Testis (tissue), 3 donors: Measurements from ENCODE around the gene TCAF1. TPM values are rescaled to one million over a fixed set of nuclear protein-coding genes. Genes with fewer than 3 reads are reported as not detected.

ENCODE experiments used
- DNase-seq: peaks from one replicate; pipeline ENCODE4 v3.0.0-alpha.2; 2019
- H3K27ac ChIP-seq, 2 donors: fragments of 200-600 bp; sonication (generic); one replicate each; pipeline ENCODE4 v1.5.1; 2019
- H3K27me3 ChIP-seq: fragments of 200-600 bp; sonication (generic); one replicate; pipeline ENCODE4 v1.5.1; 2019
- H3K36me3 ChIP-seq: fragments of 200-600 bp; sonication (generic); one replicate; pipeline ENCODE4 v1.5.1; 2017; ENCODE audit warnings: low read depth; ENCODE audit errors: missing control alignments
- H3K4me1 ChIP-seq: fragments of 200-600 bp; sonication (generic); one replicate; pipeline ENCODE4 v1.5.1; 2019
- H3K4me3 ChIP-seq, 2 donors: fragments of 200-600 bp; sonication (generic); one replicate each; pipeline ENCODE4 v1.5.1; 2017 to 2019
- H3K9me3 ChIP-seq: fragments of 200-600 bp; sonication (generic); one replicate; pipeline ENCODE4 v1.5.1; 2017
- CTCF ChIP-seq, 3 experiments: fragments of 450-650 bp in 2 of 3; fragments of 200-600 bp in 1 of 3; sonication (generic) in 1 of 3; IDR thresholded peaks; one replicate each; pipeline ENCODE4 v1.5.1; 2016 to 2019; ENCODE audit warnings: antibody characterized with exemption in 3 of 3, mild to moderate bottlenecking in 2 of 3, moderate library complexity in 1 of 3
- POLR2A ChIP-seq: fragments of 450-650 bp; IDR thresholded peaks from one replicate; pipeline ENCODE4 v1.6.1; 2017; ENCODE audit warnings: antibody characterized with exemption, mild to moderate bottlenecking, moderate library complexity
- WGBS, 2 donors: methylation state at CpG; one replicate each; pipeline ENCODE4 v1.1.5; 2018; 5-methylcytosine and 5-hydroxymethylcytosine counted together
- intact Hi-C: fragments of 100-400 bp; cut with DNase I; formaldehyde crosslinking; loops from one replicate; pipeline ENCODE4 v1.15.1; 2023; ENCODE audit warnings: low total_unique reads
- polyA plus RNA-seq: library from polyadenylated mRNA; stranded (reverse); fragments of 350-450 nt; fragmentation: Illumina TruSeq; extraction: RNeasy Lipid Tissue Mini Kit (QIAGEN cat#74804); gene quantifications from one replicate; pipeline ENCODE4 v1.2.3, GENCODE V29; 2014; ENCODE audit warnings: low read depth, low replicate concordance; ENCODE audit not compliant: insufficient read depth
- total RNA-seq, 2 donors: library from RNA; depleted of rRNA; stranded (reverse); fragments of >200 nt; gene quantifications; one replicate each; pipeline ENCODE4 v1.2.3, GENCODE V29; 2016

TCAF1 gene
- total and polyA plus RNA-seq, 3 donors from 2014 or later, result 6.2 to 28.7 (median 21.3) TPM

GRCh38 chr7:143929224-143929920 lies 27.4 kb upstream of the TCAF1 start:
- 98 to 100% methylated on average over 1 of the region's 1 CpG for WGBS, 2 donors
- no peak overlapping the region for H3K4me3 ChIP-seq
- intact Hi-C loops, result no loop called here
- no peak overlapping the region for H3K27ac ChIP-seq
- DNase-seq, result no peak
- no peaks in the 10 kb centered on the region for H3K9me3 ChIP-seq
- no peaks in the 10 kb centered on the region for H3K4me1 ChIP-seq
- H3K27me3 ChIP-seq, result no peaks in the 10 kb centered on the region
- H3K36me3 ChIP-seq, result no peaks in the 10 kb centered on the region
- TF ChIP-seq CTCF (IDR thresholded peaks at IDR 0.05) (no peak), POLR2A (no peak)

GRCh38 chr7:143924851-143925250 lies 22.9 kb upstream of the TCAF1 start:
- H3K4me3 ChIP-seq, result no peak overlapping the region
- no peaks in the 10 kb centered on the region for H3K27me3 ChIP-seq
- no peak overlapping the region for H3K27ac ChIP-seq
- TF ChIP-seq POLR2A (no peak), CTCF (IDR thresholded peaks at IDR 0.05) (no peak)
- intact Hi-C loops, result no loop called here
- WGBS, 2 donors, result 57 to 61% methylated on average over 1 of the region's 1 CpG
- no peaks in the 10 kb centered on the region for H3K4me1 ChIP-seq
- DNase-seq, result no peak
- H3K9me3 ChIP-seq, result no peaks in the 10 kb centered on the region
- H3K36me3 ChIP-seq, result no peaks in the 10 kb centered on the region

- H3K36me3 ChIP-seq, result no peaks in the 10 kb centered on the region
- no peaks in the 10 kb centered on the region for H3K27me3 ChIP-seq
- no peak overlapping the region for H3K27ac ChIP-seq
- intact Hi-C loops, result no loop called here
- no peaks in the 10 kb centered on the region for H3K4me1 ChIP-seq
- TF ChIP-seq POLR2A (no peak), CTCF (IDR thresholded peaks at IDR 0.05) (no peak)
- H3K9me3 ChIP-seq, result no peaks in the 10 kb centered on the region
- no peak for DNase-seq
- 66 to 75% methylated on average over 7 of the region's 7 CpGs for WGBS, 2 donors
- H3K4me3 ChIP-seq, result no peak overlapping the region
Observed at GRCh38 chr7:143914938-143915652, 13.1 kb upstream of the TCAF1 start.

- no peak overlapping the region for H3K4me3 ChIP-seq
- no peaks in the 10 kb centered on the region for H3K27me3 ChIP-seq
- H3K27ac ChIP-seq, result no peak overlapping the region
- 93 to 97% methylated on average over 3 of the region's 3 CpGs for WGBS, 2 donors
- DNase-seq, result no peak
- H3K4me1 ChIP-seq, result no peaks in the 10 kb centered on the region
- H3K36me3 ChIP-seq, result no peaks in the 10 kb centered on the region
- no peak for TF ChIP-seq POLR2A
- TF ChIP-seq CTCF (IDR thresholded peaks at IDR 0.05), result no peak
- intact Hi-C loops, result no loop called here
- no peaks in the 10 kb centered on the region for H3K9me3 ChIP-seq
Observed at GRCh38 chr7:143913945-143914615, 12.1 kb upstream of the TCAF1 start.
